Measurements from ENCODE around the gene RTRAF. TPM values are rescaled to one million over a fixed set of nuclear protein-coding genes. Genes with fewer than 3 reads are reported as not detected.

The RTRAF gene
- total RNA-seq, 4 donors from 2014 or later, result 68.6 to 91.2 (median 78.4) TPM

GRCh38 chr14:52055167-52055566 lies 65.8 kb downstream of the RTRAF start:
- Histone ChIP-seq H3K4me3 (no peak overlapping the region), H3K27me3 (no peaks in the 10 kb centered on the region), H3K9me3 (no peaks in the 10 kb centered on the region), H3K4me1 (peaks cover 7 to 14% of the 10 kb centered on the region in 2 donors), H3K36me3 (no peaks in the 10 kb centered on the region), H3K27ac (no peak overlapping the region)
- in situ Hi-C loops (cut with MboI; ENCODE audit: low sequenced_read_pairs in 4 of 4) (no loop called here), intact Hi-C loops (cut with DNase I; ENCODE audit: low total_unique reads) (no loop called here)
- DNase-seq (no peak), ATAC-seq (no peak)
- TF ChIP-seq POLR2A (IDR thresholded peaks at IDR 0.05), result no peak
- TF ChIP-seq CTCF (IDR thresholded peaks at IDR 0.05 in 4 of 5, conservative IDR thresholded peaks at IDR 0.05 in 1 of 5), result no peak

GRCh38 chr14:52058341-52058740 lies 69.0 kb downstream of the RTRAF start:
- intact Hi-C loops (cut with DNase I; ENCODE audit: low total_unique reads) (no loop called here), in situ Hi-C loops (cut with MboI; ENCODE audit: low sequenced_read_pairs in 4 of 4) (no loop called here)
- H3K9me3 ChIP-seq, result no peaks in the 10 kb centered on the region
- H3K36me3 ChIP-seq, result no peaks in the 10 kb centered on the region
- H3K27me3 ChIP-seq, result no peaks in the 10 kb centered on the region
- DNase-seq, result no peak
- no peak overlapping the region for H3K4me3 ChIP-seq
- TF ChIP-seq CTCF (IDR thresholded peaks at IDR 0.05 in 4 of 5, conservative IDR thresholded peaks at IDR 0.05 in 1 of 5), result no peak
- no peak for TF ChIP-seq POLR2A (IDR thresholded peaks at IDR 0.05)
- H3K4me1 ChIP-seq, result peaks cover 4 to 6% of the 10 kb centered on the region in 2 donors
- no peak overlapping the region for H3K27ac ChIP-seq
- ATAC-seq, result no peak

- H3K4me1 ChIP-seq, result peaks cover 4 to 6% of the 10 kb centered on the region in 2 donors
- peak; percentile 11 to 47 for ATAC-seq
Measured at GRCh38 chr14:52059649-52060048, 70.3 kb downstream of the RTRAF start.

GRCh38 chr14:52060080-52060479 lies 70.7 kb downstream of the RTRAF start:
- Histone ChIP-seq H3K4me3 (no peak overlapping the region), H3K9me3 (no peaks in the 10 kb centered on the region), H3K36me3 (no peaks in the 10 kb centered on the region), H3K27ac (no peak overlapping the region), H3K4me1 (peaks cover 4 to 6% of the 10 kb centered on the region in 2 donors), H3K27me3 (no peaks in the 10 kb centered on the region)
- ATAC-seq, result peak in 1 of 2 donors; percentile 12
- no peak for DNase-seq
- in situ Hi-C loops (cut with MboI; ENCODE audit: low sequenced_read_pairs in 4 of 4) (no loop called here), intact Hi-C loops (cut with DNase I; ENCODE audit: low total_unique reads) (no loop called here)
- TF ChIP-seq CTCF (IDR thresholded peaks at IDR 0.05 in 4 of 5, conservative IDR thresholded peaks at IDR 0.05 in 1 of 5) (no peak), POLR2A (IDR thresholded peaks at IDR 0.05) (no peak)

More at GRCh38 chr14:52059649-52060048, 70.3 kb downstream of the RTRAF start:
- H3K4me3 ChIP-seq, result no peak overlapping the region
- in situ Hi-C loops (cut with MboI; ENCODE audit: low sequenced_read_pairs in 4 of 4), result no loop called here
- DNase-seq, result no peak
- TF ChIP-seq CTCF (IDR thresholded peaks at IDR 0.05 in 4 of 5, conservative IDR thresholded peaks at IDR 0.05 in 1 of 5) (no peak), POLR2A (IDR thresholded peaks at IDR 0.05) (no peak)
- no peaks in the 10 kb centered on the region for H3K27me3 ChIP-seq
- no peaks in the 10 kb centered on the region for H3K9me3 ChIP-seq
- H3K27ac ChIP-seq, result no peak overlapping the region
- intact Hi-C loops (cut with DNase I; ENCODE audit: low total_unique reads), result no loop called here
- H3K36me3 ChIP-seq, result no peaks in the 10 kb centered on the region

Other genes with a start within 250 kb of the RTRAF start
- 1 to 10 TPM in 3 of 4 donors, under 1 TPM in 1; 0.41 to 4.9 (median 2.2) TPM for gene GNG2, start 128.9 kb upstream of the RTRAF start, total RNA-seq
- gene NID2, start 79.5 kb downstream of the RTRAF start, total RNA-seq, result 1 to 10 TPM; 1.9 to 5.6 (median 4.3) TPM

Data from gastrocnemius medialis (tissue), 4 donors.